K562 treated with DMSO at 1 percent for 12 hours (cell line): Measurements from ENCODE around the gene SLC2A11. TPM values are rescaled to one million over a fixed set of nuclear protein-coding genes. Genes with fewer than 3 reads are reported as not detected.

Experiments used
- total RNA-seq: library from RNA; unstranded; fragments of 300-600 nt; gene quantifications from 2 replicates; pipeline ENCODE4 v1.2.3, GENCODE V29; 2022; ENCODE audit not compliant: insufficient read depth

Gene SLC2A11
- total RNA-seq = 2.6 and 4.8 TPM in 2 replicates

DNA sequence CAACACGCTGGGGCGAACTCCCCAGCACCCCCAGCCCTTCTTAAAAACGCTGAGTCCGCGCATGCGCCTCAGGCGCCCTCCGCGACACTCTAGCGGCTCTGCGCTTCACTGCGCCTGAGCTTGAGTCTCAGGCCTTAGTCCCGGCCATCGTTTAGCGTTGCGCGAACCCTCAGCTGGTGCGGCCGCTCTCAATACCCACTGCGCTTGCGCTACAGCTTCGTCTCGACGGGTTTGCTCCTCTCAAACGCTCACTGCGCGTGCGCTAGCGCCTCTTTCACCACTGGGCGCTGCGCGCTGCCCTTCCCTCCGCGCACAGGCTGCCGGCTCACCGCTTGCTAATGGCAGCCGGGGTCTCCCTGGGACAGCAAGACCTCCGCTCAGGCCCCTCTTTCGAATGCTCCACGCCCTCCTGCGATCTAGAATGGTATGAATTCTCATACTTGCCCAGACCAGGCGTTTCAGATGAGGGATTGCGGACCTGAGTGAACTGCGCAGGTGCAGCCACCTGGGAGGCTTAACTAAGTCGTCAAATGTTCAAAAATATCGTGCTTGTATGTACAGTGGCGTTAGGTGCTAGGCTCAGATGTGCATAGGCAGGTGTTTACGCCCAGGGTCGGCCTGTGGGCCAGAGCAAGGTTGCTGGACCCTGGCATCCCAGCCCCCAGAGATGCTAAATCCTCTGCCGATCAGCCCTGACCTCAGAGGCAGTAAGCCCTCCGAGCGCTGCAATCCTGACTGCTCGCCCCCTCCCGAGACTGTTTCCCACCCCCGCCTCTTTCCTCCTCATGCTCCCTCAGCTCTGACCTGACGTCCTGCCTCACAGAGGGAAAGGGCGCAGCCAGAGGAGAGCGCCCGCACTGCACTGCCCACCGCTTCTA, at the start of gene SLC2A11:
TSS of gene SLC2A11 (plus strand) at position 270 of the 878 bp plus-strand sequence. CDS start at position 395, 125 bp downstream.

DNA sequence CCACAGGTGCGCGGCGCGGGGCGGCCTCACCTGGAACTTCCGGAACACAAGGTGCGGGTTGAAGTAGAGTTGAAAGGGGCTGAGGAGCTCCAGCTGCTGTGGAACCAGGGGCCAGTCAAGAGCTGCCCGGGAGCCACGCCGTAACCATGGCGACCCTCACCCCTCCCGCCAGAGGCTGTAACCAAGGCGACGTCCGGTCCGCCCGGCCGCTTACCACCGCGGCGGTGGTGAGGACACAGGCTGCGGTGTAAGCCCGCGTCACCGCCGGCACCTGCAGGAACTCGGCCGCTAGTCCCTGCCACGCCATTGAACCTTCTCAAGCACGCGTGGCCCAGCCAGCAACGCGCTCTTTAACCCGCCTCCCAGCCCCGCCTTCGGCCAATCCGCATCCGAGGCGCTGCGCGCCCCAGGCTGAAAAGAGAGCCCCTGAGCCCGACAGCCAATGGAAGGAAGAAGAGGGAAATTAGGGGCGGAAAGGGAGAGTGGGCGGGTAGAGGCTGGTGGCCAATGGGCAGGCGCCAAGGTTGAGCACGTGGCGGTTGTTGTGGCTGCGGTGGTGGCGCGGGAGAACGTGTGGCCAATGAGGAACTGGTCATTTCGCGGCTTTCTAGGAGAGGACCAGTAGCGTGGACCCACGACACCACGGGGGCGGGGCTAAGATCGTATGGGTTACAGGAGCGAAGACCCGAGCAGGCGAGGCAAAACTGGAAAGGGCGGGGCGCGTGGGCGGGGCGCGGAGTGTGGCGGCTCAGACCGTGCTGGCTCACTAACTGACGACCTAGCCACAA, 18.8 kb upstream of the SLC2A11 start, which contains the start of gene DERL3:
TSS of gene DERL3 (minus strand) at position 326 of the 788 bp plus-strand sequence. CDS start at position 307, 19 bp downstream.

DNA sequence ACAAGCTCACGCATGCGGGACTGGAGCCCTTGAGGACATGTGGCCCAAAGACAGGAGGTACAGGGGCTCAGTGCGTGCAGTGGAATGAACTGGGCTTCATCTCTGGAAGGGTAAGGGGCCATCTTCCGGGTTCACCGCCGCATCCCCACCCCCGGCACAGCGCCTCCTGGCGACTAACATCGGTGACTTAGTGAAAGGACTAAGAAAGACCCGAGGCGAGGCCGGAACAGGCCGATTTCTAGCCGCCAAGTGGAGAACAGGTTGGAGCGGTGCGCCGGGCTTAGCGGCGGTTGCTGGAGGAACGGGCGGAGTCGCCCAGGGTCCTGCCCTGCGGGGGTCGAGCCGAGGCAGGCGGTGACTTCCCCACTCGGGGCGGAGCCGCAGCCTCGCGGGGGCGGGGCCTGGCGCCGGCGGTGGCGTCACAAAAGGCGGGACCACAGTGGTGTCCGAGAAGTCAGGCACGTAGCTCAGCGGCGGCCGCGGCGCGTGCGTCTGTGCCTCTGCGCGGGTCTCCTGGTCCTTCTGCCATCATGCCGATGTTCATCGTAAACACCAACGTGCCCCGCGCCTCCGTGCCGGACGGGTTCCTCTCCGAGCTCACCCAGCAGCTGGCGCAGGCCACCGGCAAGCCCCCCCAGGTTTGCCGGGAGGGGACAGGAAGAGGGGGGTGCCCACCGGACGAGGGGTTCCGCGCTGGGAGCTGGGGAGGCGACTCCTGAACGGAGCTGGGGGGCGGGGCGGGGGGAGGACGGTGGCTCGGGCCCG, 36.5 kb downstream of the SLC2A11 start, which contains the start of gene MIF:
TSS of gene MIF (plus strand) at position 439 of the 765 bp plus-strand sequence. CDS start at position 531, 92 bp downstream.

Other genes starting within 250 kb of the SLC2A11 start
- not detected in 2 replicates for gene DRICH1, start 225.6 kb upstream of the SLC2A11 start, total RNA-seq
- not detected in 2 replicates for gene RGL4, start 166.9 kb upstream of the SLC2A11 start, total RNA-seq
- gene ZNF70, start 106.8 kb upstream of the SLC2A11 start, total RNA-seq = 0.59 and 1.9 TPM in 2 replicates
- not detected in 2 replicates for gene VPREB3, start 103.5 kb upstream of the SLC2A11 start, total RNA-seq
- gene C22orf15, start 94.9 kb upstream of the SLC2A11 start, total RNA-seq = not detected in 2 replicates
- gene CHCHD10, start 89.9 kb upstream of the SLC2A11 start, total RNA-seq = 110 and 118 TPM in 2 replicates
- gene MMP11, start 85.0 kb upstream of the SLC2A11 start, total RNA-seq = 0.96 and 2.1 TPM in 2 replicates
- 92.3 and 98.6 TPM in 2 replicates for gene SMARCB1, start 70.9 kb upstream of the SLC2A11 start, total RNA-seq
- 2.2 and 4.6 TPM in 2 replicates for gene DERL3, start 18.9 kb upstream of the SLC2A11 start, total RNA-seq
- 256 and 335 TPM in 2 replicates for gene MIF, start 36.5 kb downstream of the SLC2A11 start, total RNA-seq
- gene GSTT2B, start 103.3 kb downstream of the SLC2A11 start, total RNA-seq = not detected in 2 replicates
- 0.83 TPM in 1 of 2 replicates, not detected in the other for gene DDTL, start 109.0 kb downstream of the SLC2A11 start, total RNA-seq
- 93.7 and 94.8 TPM in 2 replicates for gene DDT, start 116.6 kb downstream of the SLC2A11 start, total RNA-seq
- not detected in 2 replicates for gene GSTT2, start 122.3 kb downstream of the SLC2A11 start, total RNA-seq
- not detected in 2 replicates for gene GSTT4, start 147.6 kb downstream of the SLC2A11 start, total RNA-seq
- 24.8 and 47.4 TPM in 2 replicates for gene CABIN1, start 153.4 kb downstream of the SLC2A11 start, total RNA-seq